Keratinocyte (primary cell): Measurements from ENCODE around the gene GPC3.

Experiments used
- EZH2 ChIP-seq: IDR thresholded peaks from one replicate; pipeline ENCODE4 v1.6.1; 2012; ENCODE audit warnings: inconsistent platforms, mild to moderate bottlenecking, low read length, moderate library complexity
- TF ChIP-seq, protein P1 (sequence below), 3 experiments: IDR thresholded peaks in 1 of 3; conservative IDR thresholded peaks in 1 of 3; optimal IDR thresholded peaks in 1 of 3; 2 replicates in 2 of 3; 3 replicates in 1 of 3; pipeline versions ENCODE3 to v1.5.1; 2011; ENCODE audit warnings: low read length in 3 of 3, mild to moderate bottlenecking in 3 of 3, moderate library complexity in 2 of 3, control low read depth in 1 of 3, inconsistent platforms in 1 of 3; ENCODE audit not compliant: insufficient read depth in 2 of 3; ENCODE audit errors: extremely low read depth in 1 of 3

GRCh38 chrX:133973704-133974103 is 11.7 kb downstream of the GPC3 start:
- TF ChIP-seq, protein P1, sequence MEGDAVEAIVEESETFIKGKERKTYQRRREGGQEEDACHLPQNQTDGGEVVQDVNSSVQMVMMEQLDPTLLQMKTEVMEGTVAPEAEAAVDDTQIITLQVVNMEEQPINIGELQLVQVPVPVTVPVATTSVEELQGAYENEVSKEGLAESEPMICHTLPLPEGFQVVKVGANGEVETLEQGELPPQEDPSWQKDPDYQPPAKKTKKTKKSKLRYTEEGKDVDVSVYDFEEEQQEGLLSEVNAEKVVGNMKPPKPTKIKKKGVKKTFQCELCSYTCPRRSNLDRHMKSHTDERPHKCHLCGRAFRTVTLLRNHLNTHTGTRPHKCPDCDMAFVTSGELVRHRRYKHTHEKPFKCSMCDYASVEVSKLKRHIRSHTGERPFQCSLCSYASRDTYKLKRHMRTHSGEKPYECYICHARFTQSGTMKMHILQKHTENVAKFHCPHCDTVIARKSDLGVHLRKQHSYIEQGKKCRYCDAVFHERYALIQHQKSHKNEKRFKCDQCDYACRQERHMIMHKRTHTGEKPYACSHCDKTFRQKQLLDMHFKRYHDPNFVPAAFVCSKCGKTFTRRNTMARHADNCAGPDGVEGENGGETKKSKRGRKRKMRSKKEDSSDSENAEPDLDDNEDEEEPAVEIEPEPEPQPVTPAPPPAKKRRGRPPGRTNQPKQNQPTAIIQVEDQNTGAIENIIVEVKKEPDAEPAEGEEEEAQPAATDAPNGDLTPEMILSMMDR (optimal IDR thresholded peaks at IDR 0.05 in 1 of 3, IDR thresholded peaks at IDR 0.05 in 1 of 3, conservative IDR thresholded peaks at IDR 0.05 in 1 of 3; ENCODE audit: extremely low read depth in 1 of 3, insufficient read depth in 2 of 3, low read length in 3 of 3) = no peak
- TF ChIP-seq EZH2 = no peak
